Lower leg skin (tissue), 3 donors: ENCODE measurements around the gene MB21D2.

ENCODE experiments used
- POLR2A ChIP-seq, 2 donors: fragments of 450-650 bp; IDR thresholded peaks; one replicate each; pipeline ENCODE4 v1.6.1; 2016 to 2017; ENCODE audit warnings: antibody characterized with exemption in 2 of 2, mild to moderate bottlenecking in 1 of 2, moderate library complexity in 1 of 2
- TF ChIP-seq, protein P1 (sequence below), 3 donors: fragments of 450-650 bp; IDR thresholded peaks; one replicate each; pipeline ENCODE4 v1.5.1; 2016; ENCODE audit warnings: antibody characterized with exemption in 3 of 3, mild to moderate bottlenecking in 3 of 3, moderate library complexity in 2 of 3

GRCh38 chr3:192933259-192933658 lies 15.6 kb upstream of the MB21D2 start:
- TF ChIP-seq POLR2A (IDR thresholded peaks at IDR 0.05), result no peak
- TF ChIP-seq, protein P1, sequence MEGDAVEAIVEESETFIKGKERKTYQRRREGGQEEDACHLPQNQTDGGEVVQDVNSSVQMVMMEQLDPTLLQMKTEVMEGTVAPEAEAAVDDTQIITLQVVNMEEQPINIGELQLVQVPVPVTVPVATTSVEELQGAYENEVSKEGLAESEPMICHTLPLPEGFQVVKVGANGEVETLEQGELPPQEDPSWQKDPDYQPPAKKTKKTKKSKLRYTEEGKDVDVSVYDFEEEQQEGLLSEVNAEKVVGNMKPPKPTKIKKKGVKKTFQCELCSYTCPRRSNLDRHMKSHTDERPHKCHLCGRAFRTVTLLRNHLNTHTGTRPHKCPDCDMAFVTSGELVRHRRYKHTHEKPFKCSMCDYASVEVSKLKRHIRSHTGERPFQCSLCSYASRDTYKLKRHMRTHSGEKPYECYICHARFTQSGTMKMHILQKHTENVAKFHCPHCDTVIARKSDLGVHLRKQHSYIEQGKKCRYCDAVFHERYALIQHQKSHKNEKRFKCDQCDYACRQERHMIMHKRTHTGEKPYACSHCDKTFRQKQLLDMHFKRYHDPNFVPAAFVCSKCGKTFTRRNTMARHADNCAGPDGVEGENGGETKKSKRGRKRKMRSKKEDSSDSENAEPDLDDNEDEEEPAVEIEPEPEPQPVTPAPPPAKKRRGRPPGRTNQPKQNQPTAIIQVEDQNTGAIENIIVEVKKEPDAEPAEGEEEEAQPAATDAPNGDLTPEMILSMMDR (IDR thresholded peaks at IDR 0.05), result no peak
